ENCODE results near the gene TSC1. TPM values are rescaled to one million over a fixed set of nuclear protein-coding genes. Genes with fewer than 3 reads are reported as not detected.

Gene TSC1
- total and polyA plus RNA-seq, 2 donors (not counting 3 experiments of a cell fraction or from before 2014, with no cell fraction given), result 43.9 to 51.2 TPM

- FAIRE-seq (no peak), DNase-seq (ENCODE audit: low read depth, low spot score) (no peak)
- intact Hi-C loops (cut with micrococcal nuclease), result no loop called here
- CTCF ChIA-PET, result interaction anchor here (1.0 to 3.6 kb wide), 2 partner anchors 8 to 11 kb away, joined by 3 to 25 read pairs; no protein-coding TSS in a partner anchor
- H3K4me1 ChIP-seq (ENCODE audit: control insufficient read depth, extremely low read depth, insufficient read depth, low read length), result no peaks in the 10 kb centered on the region
- no peaks in the 10 kb centered on the region for H3K27me3 ChIP-seq (ENCODE audit: control insufficient read depth in 2 of 2, insufficient read depth in 2 of 2, low read length in 2 of 2)
- POLR2A ChIA-PET, result no interaction called here
- H3K9me1 ChIP-seq (replicated peaks; ENCODE audit: control insufficient read depth, extremely low read depth, insufficient read depth, low read length), result no peaks in the 10 kb centered on the region
- TF ChIP-seq GATA2 (IDR thresholded peaks at IDR 0.05; ENCODE audit: insufficient read depth, insufficient read length, low read depth, low read length) (no peak), CTCF (IDR thresholded peaks at IDR 0.05; ENCODE audit: extremely low read depth in 1 of 2, insufficient read depth in 1 of 2, low read depth in 1 of 2, low read length in 2 of 2) (no peak)
- peaks cover 3 to 27% of the 10 kb centered on the region in 2 experiments for H3K36me3 ChIP-seq (ENCODE audit: control insufficient read depth in 2 of 2, extremely low read depth in 1 of 2, insufficient read depth in 2 of 2, low read length in 2 of 2)
- no peak overlapping the region for H2AFZ ChIP-seq (ENCODE audit: low read depth, low read length)
- H3K4me2 ChIP-seq (ENCODE audit: insufficient read depth, low read length), result no peak overlapping the region
- dilution Hi-C loops (cut with MboI; ENCODE audit: extremely low pct_ligation_motif_present, low sequenced_read_pairs), result no loop called here
- BruUV-seq (replicated peaks), result no TSS peak
- H4K20me1 ChIP-seq (replicated peaks; ENCODE audit: control insufficient read depth, extremely low read depth, insufficient read depth, low read length), result no peaks in the 10 kb centered on the region
- H3K79me2 ChIP-seq (ENCODE audit: control insufficient read depth, insufficient read depth, low read length), result no peaks in the 10 kb centered on the region
- no peaks in the 10 kb centered on the region for H3K9me3 ChIP-seq (replicated peaks; ENCODE audit: control insufficient read depth, insufficient read depth, low read length)
- no peak overlapping the region for H3K4me3 ChIP-seq (replicated peaks in 1 of 3; ENCODE audit: insufficient read depth in 1 of 3, low read depth in 1 of 3, low read length in 3 of 3)
- no peak overlapping the region for H3K27ac ChIP-seq (ENCODE audit: insufficient read depth, low read depth, low read length)
- no peak overlapping the region for H3K9ac ChIP-seq (replicated peaks; ENCODE audit: extremely low read depth, insufficient read depth, low read length)
Measured at GRCh38 chr9:132894346-132894745, 50.1 kb downstream of the TSC1 start.

GRCh38 chr9:132892400-132892799 lies 52.0 kb downstream of the TSC1 start:
- Histone ChIP-seq H4K20me1 (replicated peaks; ENCODE audit: control insufficient read depth, extremely low read depth, insufficient read depth, low read length) (no peaks in the 10 kb centered on the region), H3K4me1 (ENCODE audit: control insufficient read depth, extremely low read depth, insufficient read depth, low read length) (no peaks in the 10 kb centered on the region), H3K4me3 (replicated peaks in 1 of 3; ENCODE audit: insufficient read depth in 1 of 3, low read depth in 1 of 3, low read length in 3 of 3) (no peak overlapping the region), H3K79me2 (ENCODE audit: control insufficient read depth, insufficient read depth, low read length) (no peaks in the 10 kb centered on the region), H3K4me2 (ENCODE audit: insufficient read depth, low read length) (no peak overlapping the region), H3K27ac (ENCODE audit: insufficient read depth, low read depth, low read length) (no peak overlapping the region), H3K9me1 (replicated peaks; ENCODE audit: control insufficient read depth, extremely low read depth, insufficient read depth, low read length) (no peaks in the 10 kb centered on the region), H3K9ac (replicated peaks; ENCODE audit: extremely low read depth, insufficient read depth, low read length) (no peak overlapping the region), H3K9me3 (replicated peaks; ENCODE audit: control insufficient read depth, insufficient read depth, low read length) (no peaks in the 10 kb centered on the region), H2AFZ (ENCODE audit: low read depth, low read length) (no peak overlapping the region), H3K27me3 (ENCODE audit: control insufficient read depth in 2 of 2, insufficient read depth in 2 of 2, low read length in 2 of 2) (no peaks in the 10 kb centered on the region), H3K36me3 (ENCODE audit: control insufficient read depth in 2 of 2, extremely low read depth in 1 of 2, insufficient read depth in 2 of 2, low read length in 2 of 2) (peaks cover 3 to 20% of the 10 kb centered on the region in 2 experiments)
- FAIRE-seq, result no peak
- intact Hi-C loops (cut with micrococcal nuclease), result no loop called here
- CTCF ChIA-PET, result interaction anchor here (0.6 to 3.6 kb wide), 2 partner anchors 9 to 35 kb away, joined by 3 to 25 read pairs; no protein-coding TSS in a partner anchor
- no peak for DNase-seq (ENCODE audit: low read depth, low spot score)
- dilution Hi-C loops (cut with MboI; ENCODE audit: extremely low pct_ligation_motif_present, low sequenced_read_pairs), result no loop called here
- TF ChIP-seq GATA2 (IDR thresholded peaks at IDR 0.05; ENCODE audit: insufficient read depth, insufficient read length, low read depth, low read length) (no peak), CTCF (IDR thresholded peaks at IDR 0.05; ENCODE audit: extremely low read depth in 1 of 2, insufficient read depth in 1 of 2, low read depth in 1 of 2, low read length in 2 of 2) (no peak), POLR2AphosphoS5 (IDR thresholded peaks at IDR 0.05; ENCODE audit: insufficient read depth, low read depth, low read length) (no peak), JUN (IDR thresholded peaks at IDR 0.05; ENCODE audit: borderline replicate concordance, insufficient read depth, insufficient read length, low read depth) (no peak)
- BruUV-seq (replicated peaks), result no TSS peak
- POLR2A ChIA-PET, result no interaction called here
